ENCODE results near the gene ABCD3. TPM values are rescaled to one million over a fixed set of nuclear protein-coding genes. Genes with fewer than 3 reads are reported as not detected.

The ABCD3 gene
- total and polyA plus RNA-seq, 2 of the 4 experiments (the other 2 are of a cell fraction) = 13.6 to 32.6 TPM

DNA sequence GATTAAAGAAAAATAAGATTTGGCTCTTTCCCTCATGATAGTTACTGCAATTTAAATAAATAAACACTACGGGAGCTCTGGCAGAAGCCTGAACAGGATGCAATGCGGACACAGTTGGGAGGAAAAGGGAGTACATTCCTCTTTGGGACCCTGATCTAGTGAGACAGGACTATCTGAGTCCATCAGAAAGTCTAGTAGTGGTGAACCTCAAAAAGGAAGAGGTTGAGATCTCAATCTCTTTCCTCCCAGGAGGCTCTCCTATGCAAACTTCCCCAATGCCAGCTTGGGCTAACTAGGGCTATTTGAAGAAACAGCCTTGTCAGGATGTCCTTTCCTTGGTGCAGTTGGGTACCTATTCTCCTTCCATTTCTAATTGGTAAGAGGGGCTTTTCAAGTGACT, 4.9 kb upstream of the ABCD3 start:
- POLR2A ChIA-PET (ENCODE audit: unreplicated experiment) = no interaction called here
- no peak for DNase-seq
- TF ChIP-seq SMC3 (IDR thresholded peaks at IDR 0.05; ENCODE audit: low read depth, low read length) (no peak), FOS (IDR thresholded peaks at IDR 0.05; ENCODE audit: low read depth, low read length) (no peak), MAZ (IDR thresholded peaks at IDR 0.05; ENCODE audit: borderline replicate concordance, low read depth, low read length) (no peak), RAD21 (IDR thresholded peaks at IDR 0.05; ENCODE audit: low read length) (no peak), MAFK (IDR thresholded peaks at IDR 0.05; ENCODE audit: low read depth, low read length) (no peak), NFE2L2 (IDR thresholded peaks at IDR 0.05; ENCODE audit: low read depth, low read length) (no peak), CEBPB (IDR thresholded peaks at IDR 0.05; ENCODE audit: low read depth, low read length) (no peak), RCOR1 (IDR thresholded peaks at IDR 0.05; ENCODE audit: insufficient replicate concordance, low read length) (no peak), RFX5 (IDR thresholded peaks at IDR 0.05; ENCODE audit: low read depth, low read length) (no peak), POLR2A (IDR thresholded peaks at IDR 0.05; ENCODE audit: low read depth, low read length) (no peak), MXI1 (IDR thresholded peaks at IDR 0.05; ENCODE audit: borderline replicate concordance, low read depth, low read length) (no peak), CHD1 (IDR thresholded peaks at IDR 0.05; ENCODE audit: low read depth, low read length) (no peak), BHLHE40 (IDR thresholded peaks at IDR 0.05; ENCODE audit: low read depth, low read length) (no peak)
- TF ChIP-seq, protein P1, sequence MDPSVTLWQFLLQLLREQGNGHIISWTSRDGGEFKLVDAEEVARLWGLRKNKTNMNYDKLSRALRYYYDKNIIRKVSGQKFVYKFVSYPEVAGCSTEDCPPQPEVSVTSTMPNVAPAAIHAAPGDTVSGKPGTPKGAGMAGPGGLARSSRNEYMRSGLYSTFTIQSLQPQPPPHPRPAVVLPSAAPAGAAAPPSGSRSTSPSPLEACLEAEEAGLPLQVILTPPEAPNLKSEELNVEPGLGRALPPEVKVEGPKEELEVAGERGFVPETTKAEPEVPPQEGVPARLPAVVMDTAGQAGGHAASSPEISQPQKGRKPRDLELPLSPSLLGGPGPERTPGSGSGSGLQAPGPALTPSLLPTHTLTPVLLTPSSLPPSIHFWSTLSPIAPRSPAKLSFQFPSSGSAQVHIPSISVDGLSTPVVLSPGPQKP (IDR thresholded peaks at IDR 0.05; ENCODE audit: borderline replicate concordance, low read depth, low read length) = no peak
- TF ChIP-seq, protein P2, sequence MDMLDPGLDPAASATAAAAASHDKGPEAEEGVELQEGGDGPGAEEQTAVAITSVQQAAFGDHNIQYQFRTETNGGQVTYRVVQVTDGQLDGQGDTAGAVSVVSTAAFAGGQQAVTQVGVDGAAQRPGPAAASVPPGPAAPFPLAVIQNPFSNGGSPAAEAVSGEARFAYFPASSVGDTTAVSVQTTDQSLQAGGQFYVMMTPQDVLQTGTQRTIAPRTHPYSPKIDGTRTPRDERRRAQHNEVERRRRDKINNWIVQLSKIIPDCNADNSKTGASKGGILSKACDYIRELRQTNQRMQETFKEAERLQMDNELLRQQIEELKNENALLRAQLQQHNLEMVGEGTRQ (IDR thresholded peaks at IDR 0.05; ENCODE audit: low read depth, low read length) = no peak
- TF ChIP-seq, protein P3, sequence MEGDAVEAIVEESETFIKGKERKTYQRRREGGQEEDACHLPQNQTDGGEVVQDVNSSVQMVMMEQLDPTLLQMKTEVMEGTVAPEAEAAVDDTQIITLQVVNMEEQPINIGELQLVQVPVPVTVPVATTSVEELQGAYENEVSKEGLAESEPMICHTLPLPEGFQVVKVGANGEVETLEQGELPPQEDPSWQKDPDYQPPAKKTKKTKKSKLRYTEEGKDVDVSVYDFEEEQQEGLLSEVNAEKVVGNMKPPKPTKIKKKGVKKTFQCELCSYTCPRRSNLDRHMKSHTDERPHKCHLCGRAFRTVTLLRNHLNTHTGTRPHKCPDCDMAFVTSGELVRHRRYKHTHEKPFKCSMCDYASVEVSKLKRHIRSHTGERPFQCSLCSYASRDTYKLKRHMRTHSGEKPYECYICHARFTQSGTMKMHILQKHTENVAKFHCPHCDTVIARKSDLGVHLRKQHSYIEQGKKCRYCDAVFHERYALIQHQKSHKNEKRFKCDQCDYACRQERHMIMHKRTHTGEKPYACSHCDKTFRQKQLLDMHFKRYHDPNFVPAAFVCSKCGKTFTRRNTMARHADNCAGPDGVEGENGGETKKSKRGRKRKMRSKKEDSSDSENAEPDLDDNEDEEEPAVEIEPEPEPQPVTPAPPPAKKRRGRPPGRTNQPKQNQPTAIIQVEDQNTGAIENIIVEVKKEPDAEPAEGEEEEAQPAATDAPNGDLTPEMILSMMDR (conservative IDR thresholded peaks at IDR 0.05; ENCODE audit: low read depth, low read length) = no peak
- dilution Hi-C loops (cut with HindIII; ENCODE audit: low sequenced_read_pairs, unreplicated experiment) = no loop called here
- no peak overlapping the region for H3K27ac ChIP-seq (ENCODE audit: insufficient read depth, low read length)
- intact Hi-C loops (cut with micrococcal nuclease) = no loop called here
- no peak overlapping the region; the same call in 1 of the 2 replicates for H4K91ac ChIP-seq (ENCODE audit: insufficient read depth, low read depth, low read length)
- peaks cover 9% of the 10 kb centered on the region; the same call in 1 of the 2 replicates for H3K9me1 ChIP-seq (ENCODE audit: insufficient read depth, low read length)
- CTCF ChIA-PET = interaction anchor here (1.0 kb wide), 1 partner anchor 78 kb away, joined by 3 read pairs; no protein-coding TSS in a partner anchor
- BruUV-seq (replicated peaks) = no TSS peak
- no peak overlapping the region for H2BK5ac ChIP-seq (ENCODE audit: low read depth, low read length, poor library complexity, severe bottlenecking)
- peak overlapping the region; percentile 45; the same call in 1 of the 2 replicates for H3K23ac ChIP-seq (ENCODE audit: low read depth, low read length)
- H2BK120ac ChIP-seq (ENCODE audit: low read depth, low read length) = no peak overlapping the region
- 0 out of 2 replicates have a peak overlapping the region, but pooled peaks have one; percentile 33 for H3K14ac ChIP-seq (replicated peaks; ENCODE audit: low read depth, low read length)
- H3K4me2 ChIP-seq (ENCODE audit: low read depth, low read length) = no peak overlapping the region
- H3K9me3 ChIP-seq (ENCODE audit: control insufficient read depth, insufficient read depth, low read length) = no peaks in the 10 kb centered on the region
- H3K79me1 ChIP-seq (ENCODE audit: low read depth in 1 of 2, low read length in 2 of 2) = 0 out of 4 replicates have a peak, but pooled peaks cover 0 to 3% of the 10 kb centered on the region in 2 experiments
- H3K27me3 ChIP-seq (ENCODE audit: control insufficient read depth, insufficient read depth, low read length) = no peaks in the 10 kb centered on the region
- no CpG with 5 or more reads among the region's 2 CpGs for WGBS, 2 experiments (ENCODE audit: extremely low coverage in 2 of 2, insufficient read length in 1 of 2)
- no peaks in the 10 kb centered on the region for H4K20me1 ChIP-seq (ENCODE audit: insufficient read depth, low read length)
- H3K4me1 ChIP-seq (ENCODE audit: control insufficient read depth, insufficient read depth, low read length) = peaks cover 5% of the 10 kb centered on the region
- no peak for ATAC-seq (ENCODE audit: low read depth)
- no peak overlapping the region for H3K56ac ChIP-seq (ENCODE audit: extremely low read depth, insufficient read depth, low read length)
- H4K8ac ChIP-seq (ENCODE audit: low read depth in 2 of 2, low read length in 2 of 2) = no peak overlapping the region
- H2BK15ac ChIP-seq (ENCODE audit: low read depth, low read length) = no peak overlapping the region
- no peak overlapping the region for H3K9ac ChIP-seq (ENCODE audit: low read depth, low read length)
- H3K4ac ChIP-seq (ENCODE audit: low read depth, low read length) = no peak overlapping the region
- H3K4me3 ChIP-seq (ENCODE audit: insufficient read depth, low read depth, low read length) = no peak overlapping the region
- no peak overlapping the region for H2AFZ ChIP-seq (replicated peaks; ENCODE audit: low read length, poor library complexity)
- H3K18ac ChIP-seq (ENCODE audit: low read depth, low read length) = no peak overlapping the region
- H2AK9ac ChIP-seq (replicated peaks; ENCODE audit: low read depth, low read length, poor library complexity) = no peak overlapping the region
- H3K36me3 ChIP-seq (ENCODE audit: control insufficient read depth, insufficient read depth, low read length) = no peaks in the 10 kb centered on the region
- no peak overlapping the region for H4K5ac ChIP-seq (ENCODE audit: low read depth, low read length)
- in situ Hi-C loops (cut with MboI; ENCODE audit: low sequenced_read_pairs) = no loop called here
- H2BK20ac ChIP-seq (ENCODE audit: low read depth, low read length) = no peak overlapping the region
- no peak overlapping the region for H2AK5ac ChIP-seq (ENCODE audit: low read depth, low read length)
